Measurements from ENCODE around the gene SCUBE1.

SCUBE1 gene

GRCh38 chr22:43260331-43261231 lies 82.6 kb downstream of the SCUBE1 start:
- Histone ChIP-seq H3K4me1 (peaks cover 26% of the 10 kb centered on the region), H3K4me3 (ENCODE audit: low read depth, low read length) (no peak overlapping the region), H3K36me3 (no peaks in the 10 kb centered on the region), H3K9me3 (no peaks in the 10 kb centered on the region), H3K27me3 (no peaks in the 10 kb centered on the region; the same call in 1 of the 2 replicates)
- no peak for TF ChIP-seq CTCF (IDR thresholded peaks at IDR 0.05; ENCODE audit: low read depth, low read length)
- no peak for DNase-seq

GRCh38 chr22:43257961-43258360 lies 85.2 kb downstream of the SCUBE1 start:
- no peak overlapping the region for H3K4me3 ChIP-seq (ENCODE audit: low read depth, low read length)
- no peaks in the 10 kb centered on the region for H3K36me3 ChIP-seq
- no peaks in the 10 kb centered on the region for H3K9me3 ChIP-seq
- H3K4me1 ChIP-seq, result peaks cover 7% of the 10 kb centered on the region
- no peak for DNase-seq
- TF ChIP-seq CTCF (IDR thresholded peaks at IDR 0.05; ENCODE audit: low read depth, low read length), result no peak
- H3K27me3 ChIP-seq, result no peaks in the 10 kb centered on the region

GRCh38 chr22:43257549-43257948 lies 85.6 kb downstream of the SCUBE1 start:
- peaks cover 5% of the 10 kb centered on the region for H3K4me1 ChIP-seq
- no peaks in the 10 kb centered on the region for H3K9me3 ChIP-seq
- no peak for DNase-seq
- TF ChIP-seq CTCF (IDR thresholded peaks at IDR 0.05; ENCODE audit: low read depth, low read length), result no peak
- no peaks in the 10 kb centered on the region for H3K36me3 ChIP-seq
- no peaks in the 10 kb centered on the region for H3K27me3 ChIP-seq
- no peak overlapping the region for H3K4me3 ChIP-seq (ENCODE audit: low read depth, low read length)

GRCh38 chr22:43256976-43257545 lies 86.1 kb downstream of the SCUBE1 start:
- H3K27me3 ChIP-seq, result no peaks in the 10 kb centered on the region

GRCh38 chr22:43256569-43256968 lies 86.6 kb downstream of the SCUBE1 start:
- no peaks in the 10 kb centered on the region for H3K9me3 ChIP-seq
- no peak overlapping the region for H3K4me3 ChIP-seq (ENCODE audit: low read depth, low read length)
- H3K27me3 ChIP-seq, result no peaks in the 10 kb centered on the region
- no peak for DNase-seq
- H3K4me1 ChIP-seq, result peaks cover 5% of the 10 kb centered on the region
- TF ChIP-seq CTCF (IDR thresholded peaks at IDR 0.05; ENCODE audit: low read depth, low read length), result no peak
- H3K36me3 ChIP-seq, result no peaks in the 10 kb centered on the region

More at GRCh38 chr22:43256976-43257545, 86.1 kb downstream of the SCUBE1 start:
- no peaks in the 10 kb centered on the region for H3K36me3 ChIP-seq
- peaks cover 5% of the 10 kb centered on the region for H3K4me1 ChIP-seq
- H3K9me3 ChIP-seq, result no peaks in the 10 kb centered on the region
- no peak for DNase-seq
- TF ChIP-seq CTCF (IDR thresholded peaks at IDR 0.05; ENCODE audit: low read depth, low read length), result no peak
- H3K4me3 ChIP-seq (ENCODE audit: low read depth, low read length), result no peak overlapping the region

GRCh38 chr22:43255299-43255698 lies 87.9 kb downstream of the SCUBE1 start:
- Histone ChIP-seq H3K27me3 (no peaks in the 10 kb centered on the region), H3K36me3 (no peaks in the 10 kb centered on the region), H3K4me1 (peaks cover 5% of the 10 kb centered on the region), H3K4me3 (ENCODE audit: low read depth, low read length) (no peak overlapping the region), H3K9me3 (no peaks in the 10 kb centered on the region)
- no peak for TF ChIP-seq CTCF (IDR thresholded peaks at IDR 0.05; ENCODE audit: low read depth, low read length)
- DNase-seq, result no peak

Measured in BE2C (cell line).